Sigmoid colon (tissue), 3 donors: ENCODE data around the gene SORCS2.

Experiments used
- CTCF ChIP-seq, 4 experiments: fragments of 450-650 bp in 3 of 4; fragments of 200-600 bp in 1 of 4; IDR thresholded peaks; one replicate each; pipeline ENCODE4 v1.5.1; 2016 to 2019; ENCODE audit warnings: antibody characterized with exemption in 4 of 4, mild to moderate bottlenecking in 3 of 4, moderate library complexity in 2 of 4
- POLR2A ChIP-seq, 2 donors: fragments of 450-650 bp; IDR thresholded peaks; one replicate each; pipeline ENCODE4 v1.6.1; 2016; ENCODE audit warnings: antibody characterized with exemption in 2 of 2, mild to moderate bottlenecking in 2 of 2, moderate library complexity in 2 of 2

DNA sequence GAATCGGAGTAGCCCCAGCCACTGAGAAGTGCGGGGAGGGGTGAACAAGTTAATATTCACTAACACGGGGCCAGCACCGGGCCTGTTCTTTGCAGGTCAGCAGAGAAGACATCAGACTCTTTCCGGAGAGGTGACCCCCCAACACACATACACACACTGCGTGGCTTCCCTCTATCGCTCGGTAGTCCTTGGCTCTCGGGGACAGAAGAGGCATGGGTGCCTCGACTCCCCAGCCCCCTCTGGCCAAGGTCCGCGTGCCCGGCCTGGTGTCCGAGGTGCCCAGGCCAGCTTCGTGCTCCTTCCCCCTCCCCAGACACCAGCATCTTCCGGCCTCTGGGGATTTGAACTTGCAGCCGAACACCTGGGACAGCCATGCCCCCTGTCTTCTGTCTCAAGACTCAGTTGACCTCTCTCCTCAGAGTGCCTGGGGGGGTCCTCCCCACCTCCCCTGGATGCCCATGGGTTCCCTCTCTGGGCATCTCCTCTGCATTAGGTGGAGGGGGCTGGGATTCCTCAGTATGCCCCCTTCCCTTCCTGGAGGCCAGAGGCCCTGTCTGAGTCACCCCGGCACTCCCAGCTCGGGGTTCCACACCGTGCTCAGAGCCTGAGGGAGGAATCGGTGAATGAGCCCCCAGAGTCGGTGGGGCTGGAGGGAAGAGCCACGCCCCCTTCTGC, 104.5 kb downstream of the SORCS2 start:
- TF ChIP-seq POLR2A (IDR thresholded peaks at IDR 0.05), result no peak
- TF ChIP-seq CTCF (IDR thresholded peaks at IDR 0.05), result no peak
